LoVo (cell line): ENCODE results near the gene EPC2.
A peak's percentile ranks its signal among the peaks of the same experiment; 100 is the strongest.
"Not testable (repeated sequence)": the region's sequence is repeated elsewhere in the genome, so short reads cannot be mapped to it uniquely, and the experiment has no call there.

Experiments used
- DNase-seq: peaks from one replicate; pipeline ENCODE4 v3.0.0-alpha.2; 2016; ENCODE audit warnings: low spot score

EPC2 gene

DNA sequence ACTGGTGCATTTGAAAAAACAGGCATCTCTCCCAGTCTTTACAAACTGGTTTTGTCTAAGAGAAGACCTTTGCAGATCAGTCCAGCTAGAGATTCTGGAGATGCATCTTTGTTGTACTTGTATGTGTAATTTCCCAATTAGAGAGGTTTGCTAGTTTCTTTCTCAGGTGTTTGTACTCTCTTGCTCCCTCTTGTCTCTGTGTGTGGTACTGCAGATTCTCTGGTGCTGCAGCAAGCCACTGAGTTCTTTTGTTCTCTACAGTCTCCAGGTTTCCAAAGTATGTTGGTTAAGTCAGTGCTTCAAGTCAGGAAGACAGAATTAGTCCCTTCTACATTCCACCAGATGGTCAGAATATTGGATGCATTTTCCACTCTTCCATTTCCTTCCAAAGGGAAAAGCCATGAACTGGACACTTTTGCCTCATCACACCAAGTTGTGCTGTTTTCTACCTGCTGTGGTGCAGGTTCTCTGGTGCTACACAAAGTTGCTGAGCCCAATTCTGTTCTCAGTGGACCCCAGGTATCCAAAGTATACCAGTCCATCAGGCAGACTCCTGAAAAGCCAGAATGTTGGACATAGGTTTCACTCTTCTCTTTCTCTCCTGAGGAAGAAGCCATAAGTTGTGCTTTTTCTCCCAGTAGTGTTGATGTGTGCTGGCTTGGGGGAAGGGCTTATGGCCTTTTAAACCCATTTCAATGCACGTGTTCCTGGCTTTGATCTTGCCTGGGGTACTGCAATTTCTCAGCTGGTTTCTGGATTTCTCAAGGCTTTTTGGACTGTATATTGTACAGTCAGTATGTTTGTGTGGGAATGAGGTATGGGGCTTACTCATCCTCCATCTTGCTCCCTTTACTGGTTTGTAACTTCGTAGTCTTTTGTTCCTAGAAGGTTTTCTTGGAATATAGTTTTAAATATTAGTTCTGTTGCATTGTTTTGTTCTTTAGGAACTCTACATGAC is 29.8 kb downstream of the EPC2 start:
- DNase-seq = peak; percentile 40

GRCh38 chr2:148675708-148676107 is 31.2 kb downstream of the EPC2 start:
- no peak for DNase-seq

DNA sequence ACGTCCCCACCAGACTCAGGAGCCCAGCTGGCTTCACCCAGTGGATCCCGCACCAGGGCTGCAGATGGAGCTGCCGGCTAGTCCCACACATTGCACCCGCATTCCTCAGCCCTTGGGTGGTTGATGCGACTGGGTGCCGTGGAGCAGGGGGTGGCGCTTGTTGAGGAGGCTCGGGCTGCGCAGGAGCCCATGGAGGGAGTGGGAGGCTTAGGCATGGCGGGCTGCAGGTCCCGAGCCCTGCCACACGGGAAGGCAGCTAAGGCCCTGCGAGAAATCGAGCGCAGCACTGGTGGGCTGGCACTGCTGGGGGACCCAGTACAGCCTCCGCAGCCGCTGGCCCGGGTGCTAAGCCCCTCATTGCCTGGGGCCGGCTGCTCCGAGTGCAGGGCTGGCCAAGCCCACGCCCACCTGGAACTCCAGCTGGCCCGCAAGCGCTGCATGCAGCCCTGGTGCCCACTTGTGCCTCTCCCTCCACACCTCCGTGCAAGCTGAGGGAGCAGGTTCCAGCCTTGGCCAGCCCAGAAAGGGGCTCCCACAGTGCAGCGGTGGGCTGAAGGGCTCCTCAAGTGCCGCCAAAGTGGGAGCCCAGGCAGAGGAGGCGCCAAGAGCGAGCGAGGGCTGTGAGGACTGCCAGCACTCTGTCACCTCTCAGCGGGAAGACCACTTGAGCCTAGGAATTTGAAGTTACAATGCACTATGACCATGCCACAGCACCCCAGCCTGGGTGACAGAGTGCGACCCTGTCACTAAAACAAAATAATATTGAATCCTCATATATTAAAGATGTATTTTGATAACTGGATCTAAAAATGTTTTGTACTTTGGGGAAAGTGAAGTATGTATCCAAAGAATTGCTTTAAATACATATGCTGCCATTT is 34.0 kb downstream of the EPC2 start:
- DNase-seq = not testable (repeated sequence)

DNA sequence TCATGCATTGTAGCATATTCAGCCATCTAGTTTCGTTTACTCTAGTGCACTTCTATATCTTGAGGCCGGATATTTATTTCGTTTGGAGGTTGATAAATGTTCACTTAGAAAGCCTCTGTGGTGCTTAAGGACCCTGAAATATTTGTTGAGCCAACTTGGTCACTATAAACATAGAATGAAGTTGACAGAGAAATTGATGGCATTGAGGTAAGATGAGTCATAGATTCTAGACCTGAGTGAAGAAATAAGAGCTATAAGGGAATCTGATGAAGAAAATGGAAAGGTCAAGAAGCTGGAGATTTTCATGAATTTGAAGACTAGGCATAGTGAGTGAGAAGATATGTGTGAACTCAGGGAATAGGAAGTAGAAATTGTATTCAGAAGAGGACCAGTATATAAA is 35.9 kb downstream of the EPC2 start:
- no peak for DNase-seq

DNA sequence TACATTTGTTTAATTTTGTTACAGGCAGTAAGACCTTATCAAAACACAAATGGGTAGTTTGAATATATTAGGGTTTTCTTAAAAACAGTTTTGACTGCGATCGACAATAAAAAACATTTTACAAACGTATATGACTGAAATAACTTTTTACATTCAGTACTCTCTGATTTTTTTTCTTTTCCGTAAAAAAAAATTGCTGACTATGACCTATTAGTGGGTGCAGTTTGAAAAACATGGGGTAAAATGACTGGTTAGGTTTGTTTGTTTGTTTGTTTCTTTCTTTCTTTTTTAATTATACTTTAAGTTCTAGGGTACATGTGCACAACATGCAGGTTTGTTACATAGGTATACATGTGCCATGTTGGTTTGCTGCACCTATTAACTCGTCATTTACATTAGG is 36.9 kb downstream of the EPC2 start:
- DNase-seq = no peak

DNA sequence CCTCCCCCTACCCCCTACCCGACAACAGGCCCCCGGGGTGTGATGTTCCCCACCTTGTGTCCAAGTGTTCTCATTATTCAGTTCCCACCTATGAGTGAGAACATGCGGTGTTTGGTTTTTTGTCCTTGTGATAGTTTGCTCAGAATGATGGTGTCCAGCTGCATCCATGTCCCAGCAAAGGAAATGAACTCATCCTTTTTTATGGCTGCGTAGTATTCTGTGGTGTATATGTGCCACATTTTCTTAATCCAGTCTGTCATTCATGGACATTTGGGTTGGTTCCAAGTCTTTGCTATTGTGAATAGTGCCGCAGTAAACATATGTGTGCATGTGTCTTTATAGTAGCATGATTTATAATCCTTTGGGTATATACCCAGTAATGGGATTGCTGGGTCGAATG is 37.3 kb downstream of the EPC2 start:
- not testable (repeated sequence) for DNase-seq

- no peak for DNase-seq
Measured at GRCh38 chr2:148684507-148684906, 40.0 kb downstream of the EPC2 start.

DNA sequence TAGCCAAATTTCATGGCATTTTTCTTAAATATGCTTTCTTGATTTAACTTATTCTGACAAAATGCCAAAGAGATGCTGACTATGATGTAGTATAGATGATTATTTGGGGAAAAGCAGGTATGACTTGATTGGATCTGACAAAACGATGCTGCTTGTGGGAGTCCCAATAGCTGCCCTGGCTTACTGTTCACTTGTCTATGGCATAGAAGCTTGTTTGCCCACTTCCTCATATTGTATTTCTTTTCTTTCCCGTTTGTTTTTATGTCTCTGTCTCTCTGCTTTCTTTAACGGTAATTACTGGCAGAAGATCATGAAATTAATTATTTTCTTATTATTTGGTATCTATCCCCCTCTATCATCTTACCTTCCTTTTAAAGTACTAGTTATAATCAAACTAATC is 43.0 kb downstream of the EPC2 start:
- no peak for DNase-seq

- not testable (repeated sequence) for DNase-seq
Measured at GRCh38 chr2:148688011-148688410, 43.5 kb downstream of the EPC2 start.

DNA sequence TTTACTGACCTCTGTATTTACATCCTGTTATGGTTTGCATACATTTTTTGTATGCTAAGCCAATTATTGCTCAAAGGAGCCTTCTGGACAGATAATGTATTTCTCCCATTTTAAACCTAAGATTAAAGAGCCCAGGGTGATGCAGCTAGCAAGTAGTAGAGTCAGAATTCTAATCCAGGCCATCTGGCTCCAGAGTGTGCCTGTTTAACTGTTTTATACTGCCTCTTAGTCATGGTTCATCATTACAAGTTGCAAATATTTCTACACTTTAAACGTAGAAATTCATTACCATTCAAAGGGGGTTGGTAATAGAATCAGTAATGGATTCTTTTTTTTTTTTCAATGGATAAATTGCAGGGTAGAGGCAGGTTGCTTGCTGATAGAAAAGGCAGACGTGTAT is 52.4 kb downstream of the EPC2 start:
- DNase-seq = no peak

GRCh38 chr2:148699830-148700229 is 55.3 kb downstream of the EPC2 start:
- DNase-seq = no peak

GRCh38 chr2:148701039-148701438 is 56.5 kb downstream of the EPC2 start:
- no peak for DNase-seq

- DNase-seq = no peak
Measured at GRCh38 chr2:148701877-148702276, 57.3 kb downstream of the EPC2 start.

DNA sequence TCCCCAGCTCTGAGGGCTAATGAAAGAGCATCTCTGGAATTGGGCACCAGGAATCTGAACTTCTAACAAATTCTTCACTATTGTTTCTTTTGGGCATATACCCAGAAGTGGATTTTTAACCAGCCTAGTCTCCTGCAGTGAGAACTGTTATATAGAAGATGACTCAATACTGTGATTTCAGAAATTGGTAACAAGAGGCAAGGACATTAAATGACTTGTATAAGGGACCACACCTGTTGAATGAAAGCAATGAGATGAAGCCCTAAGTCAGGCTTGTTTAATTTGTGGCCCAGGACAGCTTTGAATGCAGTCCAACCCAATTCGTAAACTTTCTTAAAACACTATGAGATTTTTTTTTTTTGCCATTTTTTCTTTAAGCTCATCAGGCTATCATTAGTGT is 57.9 kb downstream of the EPC2 start:
- no peak for DNase-seq

DNA sequence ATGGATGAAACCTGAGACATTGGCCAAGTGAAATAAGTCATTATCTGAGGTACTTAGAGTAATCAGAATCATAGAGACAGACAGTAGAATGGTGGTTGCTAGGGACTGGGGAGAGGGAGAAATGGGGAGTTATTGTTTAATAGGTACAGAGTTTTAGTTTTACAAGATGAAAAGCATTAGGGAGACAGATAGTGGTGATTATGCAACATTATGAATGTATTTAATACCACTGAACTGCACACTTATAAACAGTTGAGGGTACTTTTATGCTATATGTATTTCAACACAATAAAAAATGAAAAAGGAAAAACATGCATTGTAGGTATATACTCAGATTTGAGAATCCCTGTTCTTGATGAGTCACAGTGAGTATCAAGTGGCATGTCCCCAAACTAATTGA is 59.7 kb downstream of the EPC2 start:
- no peak for DNase-seq

- no peak for DNase-seq
Measured at GRCh38 chr2:148716378-148716920, 71.9 kb downstream of the EPC2 start.

DNA sequence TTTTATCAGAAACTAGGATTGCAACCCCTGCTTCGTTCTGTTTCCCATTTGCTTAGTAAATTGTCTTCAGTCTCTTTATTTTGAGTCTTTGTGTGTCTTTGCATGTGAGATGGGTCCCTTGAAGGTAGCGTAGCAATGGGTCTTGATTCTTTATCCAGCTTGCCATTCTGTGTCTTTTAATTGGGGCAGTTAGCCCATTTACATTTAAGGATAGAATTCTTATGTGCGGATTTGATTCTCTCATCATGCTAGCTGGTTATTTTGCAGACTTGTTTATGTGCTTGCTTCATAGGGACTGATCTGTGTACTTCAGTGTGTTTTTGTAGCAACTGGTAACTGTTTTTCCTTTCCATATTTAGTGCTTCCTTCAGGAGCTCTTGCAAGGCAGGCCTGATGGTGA is 73.5 kb downstream of the EPC2 start:
- no peak for DNase-seq

- DNase-seq = no peak
Measured at GRCh38 chr2:148719195-148719749, 74.7 kb downstream of the EPC2 start.

DNA sequence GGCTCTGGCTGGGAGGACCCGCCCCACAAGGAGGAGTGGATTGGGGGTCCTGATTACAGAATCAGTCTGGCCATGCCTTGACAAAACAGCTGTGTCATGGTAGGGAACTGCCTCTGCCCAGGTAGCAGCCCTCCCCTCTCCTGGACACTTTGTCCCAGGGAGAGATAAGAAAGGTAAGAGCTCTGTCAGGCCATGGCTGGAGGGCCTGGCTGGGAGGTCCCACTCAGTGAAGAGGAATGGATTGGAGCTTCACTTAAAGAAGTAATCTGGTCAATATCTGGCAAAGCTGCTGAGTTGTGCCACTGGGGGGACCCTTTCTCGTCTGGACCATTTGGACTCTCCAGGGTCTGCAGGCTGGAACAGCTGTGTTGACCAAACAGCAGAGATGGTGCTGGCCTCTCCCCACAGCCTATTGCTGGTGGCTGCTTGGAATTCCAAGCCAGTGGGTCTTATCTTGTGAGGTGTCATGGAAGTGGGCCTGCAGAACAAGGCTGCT is 75.4 kb downstream of the EPC2 start:
- no peak for DNase-seq

DNA sequence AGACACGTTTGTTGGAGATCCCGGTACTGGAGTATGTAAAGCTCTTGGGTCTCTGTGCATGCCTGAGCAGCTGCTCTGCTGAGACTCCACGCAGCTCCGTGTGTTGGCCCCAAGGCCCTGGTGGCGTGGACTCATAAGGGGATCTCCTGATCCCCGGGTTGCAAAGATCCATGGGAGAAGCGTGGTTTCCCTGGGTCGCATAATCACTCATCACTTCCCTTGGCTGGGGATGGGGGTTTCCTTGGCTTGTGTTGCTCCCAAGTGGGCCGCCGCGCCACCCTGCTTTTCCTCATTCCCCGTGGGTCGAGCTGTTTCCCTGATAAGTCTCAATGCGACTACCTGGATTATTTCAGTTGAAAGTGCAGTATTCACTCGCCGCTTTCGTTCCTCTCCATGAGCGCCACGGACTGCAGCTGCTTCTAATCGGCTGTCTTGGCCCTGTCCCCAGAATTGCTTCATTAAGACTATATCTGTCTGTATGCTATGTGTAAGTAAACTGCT is 76.0 kb downstream of the EPC2 start:
- DNase-seq = no peak

DNA sequence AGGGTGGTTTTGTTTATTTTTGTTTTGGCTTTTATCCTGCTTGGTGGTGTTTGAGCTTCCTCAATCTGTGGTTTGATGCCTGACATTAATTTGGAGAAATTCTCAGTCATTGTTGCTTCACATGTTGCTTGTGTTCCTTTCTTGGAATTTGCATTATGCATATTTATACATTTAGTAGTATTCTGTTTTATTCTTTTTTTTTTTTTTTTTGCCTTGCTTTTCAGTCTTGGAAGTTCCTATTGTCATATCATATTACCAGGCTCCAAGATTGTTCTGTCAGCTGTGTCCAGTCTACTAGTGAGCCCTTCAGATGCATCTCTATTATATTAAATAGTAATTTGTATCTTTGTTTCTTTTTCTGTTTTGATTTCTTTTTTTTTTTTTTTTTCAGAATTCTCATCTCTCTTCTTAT is 77.0 kb downstream of the EPC2 start:
- no peak for DNase-seq
